GM23338 (cell line): Measurements from ENCODE around the gene RAD21L1. TPM values are rescaled to one million over a fixed set of nuclear protein-coding genes. Genes with fewer than 3 reads are reported as not detected.

ENCODE experiments used
- ATAC-seq: fragments of 200-7000 bp; cut with Tn5 transposase; 3 replicates; pipeline ENCODE4 v1.9.1; 2020
- DNase-seq: peaks from one replicate; pipeline ENCODE4 v3.0.0-alpha.2; 2015; ENCODE audit warnings: low spot score
- H2AFZ ChIP-seq: fragments of 200-600 bp; sonication (generic); 2 replicates; pipeline ENCODE4 v1.8.0; 2016; ENCODE audit warnings: antibody characterized with exemption, mild to moderate bottlenecking, moderate library complexity
- H3F3A ChIP-seq: fragments of 200-600 bp; sonication (generic); replicated peaks from 2 replicates; pipeline ENCODE4 v1.8.0; 2017; ENCODE audit warnings: antibody characterized with exemption, mixed run types, low read depth
- H3K27ac ChIP-seq: fragments of 200-600 bp; sonication (generic); 2 replicates; pipeline ENCODE4 v1.6.1; 2016; ENCODE audit warnings: low read depth
- H3K27me3 ChIP-seq: fragments of 200-600 bp; sonication (generic); 2 replicates; pipeline ENCODE4 v1.8.0; 2016; ENCODE audit warnings: mild to moderate bottlenecking, mixed run types, moderate library complexity; ENCODE audit not compliant: insufficient read depth
- H3K36me3 ChIP-seq: fragments of 200-600 bp; sonication (generic); 2 replicates; pipeline ENCODE4 v1.8.0; 2016; ENCODE audit warnings: mild to moderate bottlenecking; ENCODE audit not compliant: insufficient read depth
- H3K4me1 ChIP-seq: fragments of 200-600 bp; sonication (generic); 2 replicates; pipeline ENCODE4 v1.8.0; 2016; ENCODE audit warnings: mild to moderate bottlenecking, moderate library complexity; ENCODE audit not compliant: insufficient read depth
- H3K4me2 ChIP-seq: fragments of 200-600 bp; sonication (generic); 2 replicates; pipeline ENCODE4 v1.7.1; 2017; ENCODE audit warnings: mixed run types
- H3K4me3 ChIP-seq: fragments of 200-600 bp; sonication (generic); 2 replicates; pipeline ENCODE4 v1.6.1; 2016; ENCODE audit warnings: mixed run types
- H3K79me2 ChIP-seq: fragments of 200-600 bp; sonication (generic); replicated peaks from 2 replicates; pipeline ENCODE4 v1.8.0; 2017; ENCODE audit warnings: mild to moderate bottlenecking; ENCODE audit not compliant: insufficient read depth
- H3K9me2 ChIP-seq: fragments of 200-600 bp; sonication (generic); 2 replicates; pipeline ENCODE4 v1.8.0; 2017; ENCODE audit not compliant: insufficient read depth
- H4K20me1 ChIP-seq: fragments of 200-600 bp; sonication (generic); replicated peaks from 2 replicates; pipeline ENCODE4 v1.8.0; 2017; ENCODE audit warnings: mild to moderate bottlenecking; ENCODE audit not compliant: insufficient read depth
- H3K27ac Mint-ChIP-seq: 2 replicates; pipeline ENCODE4 v1.8.0; 2020; ENCODE audit warnings: inconsistent platforms, mild to moderate bottlenecking, moderate library complexity, mixed read lengths
- H3K27me3 Mint-ChIP-seq: 3 replicates; pipeline ENCODE4 v1.8.0; 2022; ENCODE audit warnings: low read depth, mild to moderate bottlenecking, moderate library complexity, mixed read lengths, inconsistent platforms; ENCODE audit not compliant: insufficient read depth, poor library complexity
- H3K36me3 Mint-ChIP-seq: 3 replicates; pipeline ENCODE4 v1.8.0; 2021; ENCODE audit warnings: low read depth, mild to moderate bottlenecking, inconsistent platforms, moderate library complexity, mixed read lengths
- H3K4me1 Mint-ChIP-seq: 3 replicates; pipeline ENCODE4 v1.8.0; 2020; ENCODE audit warnings: mild to moderate bottlenecking, inconsistent platforms, mixed read lengths
- H3K4me3 Mint-ChIP-seq: 3 replicates; pipeline ENCODE4 v1.8.0; 2021; ENCODE audit warnings: moderate library complexity, mild to moderate bottlenecking, inconsistent platforms, mixed read lengths
- H3K9me3 Mint-ChIP-seq: 3 replicates; pipeline ENCODE4 v1.8.0; 2020; ENCODE audit warnings: moderate library complexity, mild to moderate bottlenecking, inconsistent platforms, mixed read lengths
- CTCF ChIP-seq, 2 experiments: fragments of 200-600 bp in 1 of 2; sonication (generic) in 1 of 2; conservative IDR thresholded peaks; 2 replicates each; pipeline versions ENCODE4 v1.5.1 to v1.6.1; 2016 to 2017; ENCODE audit warnings: antibody characterized with exemption in 2 of 2, low read depth in 2 of 2, mild to moderate bottlenecking in 2 of 2, moderate library complexity in 1 of 2
- ETS1 ChIP-seq: IDR thresholded peaks from 2 replicates; pipeline ENCODE4 v1.6.1; 2016; ENCODE audit warnings: antibody characterized with exemption
- EZH2phosphoT487 ChIP-seq: fragments of 200-600 bp; sonication (generic); IDR thresholded peaks from one replicate; pipeline ENCODE4 v1.8.1; 2018; ENCODE audit warnings: antibody characterized with exemption; ENCODE audit not compliant: unreplicated experiment
- JUNB ChIP-seq: IDR thresholded peaks from one replicate; pipeline ENCODE4 v1.6.1; 2016; ENCODE audit warnings: antibody characterized with exemption; ENCODE audit not compliant: unreplicated experiment
- NANOG ChIP-seq: IDR thresholded peaks from 2 replicates; pipeline ENCODE4 v1.6.1; 2016; ENCODE audit warnings: antibody characterized with exemption, borderline replicate concordance
- POLR2AphosphoS5 ChIP-seq: IDR thresholded peaks from 2 replicates; pipeline ENCODE4 v1.6.1; 2016; ENCODE audit warnings: antibody characterized with exemption, low read depth
- STAT1 ChIP-seq: IDR thresholded peaks from one replicate; pipeline ENCODE4 v1.6.1; 2016; ENCODE audit warnings: antibody characterized with exemption; ENCODE audit not compliant: unreplicated experiment
- ZNF114 ChIP-seq: fragments of 250-450 bp; sonication (Bioruptor Pico); IDR thresholded peaks from 2 replicates; pipeline ENCODE4 v1.5.0; 2020; ENCODE audit warnings: mild to moderate bottlenecking, moderate library complexity
- ZNF331 ChIP-seq: fragments of 250-450 bp; sonication (Bioruptor Pico); IDR thresholded peaks from 2 replicates; pipeline ENCODE4 v1.5.0; 2020; ENCODE audit warnings: low read depth, mild to moderate bottlenecking, moderate library complexity
- polyA plus RNA-seq: library from polyadenylated mRNA; unstranded; fragments of >200 nt; fragmentation: Nextera tagmentation; extraction: Ambion mirVana; gene quantifications from 2 replicates; pipeline ENCODE4 v1.2.1, GENCODE V29; 2016
- total RNA-seq: library from RNA; depleted of rRNA; stranded (reverse); fragments of >200 nt; shearing (Covaris generic); gene quantifications from 2 replicates; pipeline ENCODE4 v1.2.3, GENCODE V29; 2014

The RAD21L1 gene
- total and polyA plus RNA-seq, 2 experiments from 2014 or later, result 0.10 to 0.95 TPM

GRCh38 chr20:1283522-1284510 is 58.0 kb downstream of the RAD21L1 start:
- TF ChIP-seq EZH2phosphoT487, result no peak
- no peak for TF ChIP-seq STAT1
- TF ChIP-seq NANOG, result no peak
- no peak for TF ChIP-seq ETS1
- H3K36me3 Mint-ChIP-seq, result no peaks in the 10 kb centered on the region
- H3K27me3 Mint-ChIP-seq, result peaks cover 3% of the 10 kb centered on the region
- no peak overlapping the region for H2AFZ ChIP-seq
- no peaks in the 10 kb centered on the region for H3K9me3 Mint-ChIP-seq
- H3K4me3 ChIP-seq, result no peak overlapping the region
- no peaks in the 10 kb centered on the region for H3K27me3 ChIP-seq
- no peaks in the 10 kb centered on the region for H3K36me3 ChIP-seq
- DNase-seq, result no peak
- ATAC-seq, result no peak
- H3K27ac ChIP-seq, result no peak overlapping the region
- H4K20me1 ChIP-seq, result 0 out of 2 replicates have a peak, but pooled peaks cover 3% of the 10 kb centered on the region
- H3K9me2 ChIP-seq, result no peaks in the 10 kb centered on the region
- H3K4me1 Mint-ChIP-seq, result no peaks in the 10 kb centered on the region
- no peak overlapping the region for H3K27ac Mint-ChIP-seq
- no peaks in the 10 kb centered on the region for H3K4me1 ChIP-seq
- no peak overlapping the region for H3K4me2 ChIP-seq
- no peaks in the 10 kb centered on the region for H3K79me2 ChIP-seq
- no peaks in the 10 kb centered on the region for H3F3A ChIP-seq
- no peak overlapping the region for H3K4me3 Mint-ChIP-seq

GRCh38 chr20:1286267-1287024 is 60.6 kb downstream of the RAD21L1 start:
- Histone ChIP-seq H3K27ac (no peak overlapping the region), H3K4me1 (no peaks in the 10 kb centered on the region), H3K4me2 (no peak overlapping the region), H3K4me3 (no peak overlapping the region), H3K36me3 (no peaks in the 10 kb centered on the region), H4K20me1 (0 out of 2 replicates have a peak, but pooled peaks cover 3% of the 10 kb centered on the region), H3K27me3 (no peaks in the 10 kb centered on the region), H3K79me2 (no peaks in the 10 kb centered on the region), H3F3A (no peaks in the 10 kb centered on the region), H2AFZ (no peak overlapping the region), H3K9me2 (no peaks in the 10 kb centered on the region)
- DNase-seq (no peak), ATAC-seq (peak; percentile 33; the same call in 2 of the 3 replicates)
- TF ChIP-seq NANOG, result no peak
- peaks cover 3% of the 10 kb centered on the region for H3K27me3 Mint-ChIP-seq
- no peak overlapping the region for H3K27ac Mint-ChIP-seq
- no peak overlapping the region for H3K4me3 Mint-ChIP-seq
- no peaks in the 10 kb centered on the region for H3K4me1 Mint-ChIP-seq
- no peaks in the 10 kb centered on the region for H3K36me3 Mint-ChIP-seq
- no peaks in the 10 kb centered on the region for H3K9me3 Mint-ChIP-seq

GRCh38 chr20:1287306-1287705 is 61.5 kb downstream of the RAD21L1 start:
- ATAC-seq, result no peak
- DNase-seq, result no peak
- no peaks in the 10 kb centered on the region for H3K36me3 Mint-ChIP-seq
- Histone ChIP-seq H3K27me3 (no peaks in the 10 kb centered on the region), H3K9me2 (no peaks in the 10 kb centered on the region), H3K4me2 (no peak overlapping the region), H4K20me1 (0 out of 2 replicates have a peak, but pooled peaks cover 3% of the 10 kb centered on the region), H3K36me3 (no peaks in the 10 kb centered on the region), H3K4me3 (no peak overlapping the region), H3K27ac (no peak overlapping the region), H3K4me1 (no peaks in the 10 kb centered on the region), H3F3A (no peaks in the 10 kb centered on the region), H3K79me2 (no peaks in the 10 kb centered on the region), H2AFZ (no peak overlapping the region)
- H3K4me3 Mint-ChIP-seq, result no peak overlapping the region
- no peaks in the 10 kb centered on the region for H3K9me3 Mint-ChIP-seq
- no peak overlapping the region for H3K27ac Mint-ChIP-seq
- no peaks in the 10 kb centered on the region for H3K4me1 Mint-ChIP-seq
- peaks cover 3% of the 10 kb centered on the region for H3K27me3 Mint-ChIP-seq
- TF ChIP-seq CTCF (conservative IDR thresholded peaks at IDR 0.05; ENCODE audit: low read depth in 2 of 2) (no peak), STAT1 (no peak), NANOG (no peak), POLR2AphosphoS5 (no peak), ZNF331 (CRISPR knock-in tag) (no peak), ZNF114 (CRISPR knock-in tag) (no peak), ETS1 (no peak), JUNB (no peak), EZH2phosphoT487 (no peak)
